ENCODE results near the gene ANKDD1B.
"Not testable (repeated sequence)": the region's sequence is repeated elsewhere in the genome, so short reads cannot be mapped to it uniquely, and the experiment has no call there.

- not testable (repeated sequence) for TF ChIP-seq STAT1 (IDR thresholded peaks at IDR 0.05; ENCODE audit: unreplicated experiment); EZH2 (IDR thresholded peaks at IDR 0.05; ENCODE audit: low read depth, unreplicated experiment); CTCF (conservative IDR thresholded peaks at IDR 0.05; ENCODE audit: low read depth in 2 of 2); EZH2phosphoT487 (IDR thresholded peaks at IDR 0.05; ENCODE audit: unreplicated experiment); REST (IDR thresholded peaks at IDR 0.05; ENCODE audit: unreplicated experiment)
Measured at GRCh38 chr5:75610859-75611310, 368 bp upstream of the ANKDD1B start.

Measured in GM23338 (cell line).